Measurements from ENCODE around the gene KCNG1. TPM values are rescaled to one million over a fixed set of nuclear protein-coding genes. Genes with fewer than 3 reads are reported as not detected.

KCNG1 gene
- total RNA-seq, 1 donor from 2014 or later = 2.2 TPM

- H3K4me1 ChIP-seq = no peaks in the 10 kb centered on the region
- H3K27me3 ChIP-seq = no peaks in the 10 kb centered on the region
- H3K36me3 ChIP-seq = no peaks in the 10 kb centered on the region
- Mint-ChIP-seq H3K4me1 (peaks cover 16% of the 10 kb centered on the region), H3K36me3 (no peaks in the 10 kb centered on the region), H3K27ac (no peak overlapping the region), H3K9me3 (no peaks in the 10 kb centered on the region), H3K4me3 (no peak overlapping the region), H3K27me3 (ENCODE audit: insufficient read depth, low read depth) (peaks cover 9% of the 10 kb centered on the region)
- DNase-seq (ENCODE audit: low spot score) = no peak
- no peaks in the 10 kb centered on the region for H4K20me1 ChIP-seq (ENCODE audit: low read depth)
- H3K9ac ChIP-seq = no peak overlapping the region
- no peak overlapping the region for H3K4me2 ChIP-seq
- H3K79me2 ChIP-seq (ENCODE audit: low read depth) = no peaks in the 10 kb centered on the region
- H2AFZ ChIP-seq (replicated peaks) = no peak overlapping the region
- no peaks in the 10 kb centered on the region for H3K9me3 ChIP-seq (ENCODE audit: low read depth)
- no peak overlapping the region for H3K27ac ChIP-seq
- TF ChIP-seq, protein P1, sequence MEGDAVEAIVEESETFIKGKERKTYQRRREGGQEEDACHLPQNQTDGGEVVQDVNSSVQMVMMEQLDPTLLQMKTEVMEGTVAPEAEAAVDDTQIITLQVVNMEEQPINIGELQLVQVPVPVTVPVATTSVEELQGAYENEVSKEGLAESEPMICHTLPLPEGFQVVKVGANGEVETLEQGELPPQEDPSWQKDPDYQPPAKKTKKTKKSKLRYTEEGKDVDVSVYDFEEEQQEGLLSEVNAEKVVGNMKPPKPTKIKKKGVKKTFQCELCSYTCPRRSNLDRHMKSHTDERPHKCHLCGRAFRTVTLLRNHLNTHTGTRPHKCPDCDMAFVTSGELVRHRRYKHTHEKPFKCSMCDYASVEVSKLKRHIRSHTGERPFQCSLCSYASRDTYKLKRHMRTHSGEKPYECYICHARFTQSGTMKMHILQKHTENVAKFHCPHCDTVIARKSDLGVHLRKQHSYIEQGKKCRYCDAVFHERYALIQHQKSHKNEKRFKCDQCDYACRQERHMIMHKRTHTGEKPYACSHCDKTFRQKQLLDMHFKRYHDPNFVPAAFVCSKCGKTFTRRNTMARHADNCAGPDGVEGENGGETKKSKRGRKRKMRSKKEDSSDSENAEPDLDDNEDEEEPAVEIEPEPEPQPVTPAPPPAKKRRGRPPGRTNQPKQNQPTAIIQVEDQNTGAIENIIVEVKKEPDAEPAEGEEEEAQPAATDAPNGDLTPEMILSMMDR (IDR thresholded peaks at IDR 0.05) = no peak
- TF ChIP-seq EZH2 (IDR thresholded peaks at IDR 0.05) = no peak
- no peak for TF ChIP-seq EZH2phosphoT487 (IDR thresholded peaks at IDR 0.05)
- no peaks in the 10 kb centered on the region for H3F3A ChIP-seq (ENCODE audit: low read depth)
- H3K4me3 ChIP-seq = no peak overlapping the region
Measured at GRCh38 chr20:51065615-51066014, 42.7 kb upstream of the KCNG1 start.

- Mint-ChIP-seq H3K4me3 (no peak overlapping the region), H3K9me3 (no peaks in the 10 kb centered on the region), H3K27me3 (ENCODE audit: insufficient read depth, low read depth) (peaks cover 9% of the 10 kb centered on the region), H3K36me3 (no peaks in the 10 kb centered on the region), H3K27ac (no peak overlapping the region), H3K4me1 (peaks cover 29% of the 10 kb centered on the region)
- Histone ChIP-seq H3K27ac (no peak overlapping the region), H2AFZ (replicated peaks) (no peak overlapping the region), H4K20me1 (ENCODE audit: low read depth) (no peaks in the 10 kb centered on the region), H3K4me2 (no peak overlapping the region), H3K27me3 (no peaks in the 10 kb centered on the region), H3K36me3 (no peaks in the 10 kb centered on the region), H3K9me3 (ENCODE audit: low read depth) (no peaks in the 10 kb centered on the region), H3K4me1 (no peaks in the 10 kb centered on the region), H3K4me3 (no peak overlapping the region), H3K79me2 (ENCODE audit: low read depth) (no peaks in the 10 kb centered on the region), H3F3A (ENCODE audit: low read depth) (no peaks in the 10 kb centered on the region), H3K9ac (no peak overlapping the region)
- no peak for DNase-seq (ENCODE audit: low spot score)
- TF ChIP-seq, protein P1 (IDR thresholded peaks at IDR 0.05) = no peak
- TF ChIP-seq EZH2 (IDR thresholded peaks at IDR 0.05) (no peak), EZH2phosphoT487 (IDR thresholded peaks at IDR 0.05) (no peak)
Measured at GRCh38 chr20:51064137-51064536, 41.2 kb upstream of the KCNG1 start.

DNA sequence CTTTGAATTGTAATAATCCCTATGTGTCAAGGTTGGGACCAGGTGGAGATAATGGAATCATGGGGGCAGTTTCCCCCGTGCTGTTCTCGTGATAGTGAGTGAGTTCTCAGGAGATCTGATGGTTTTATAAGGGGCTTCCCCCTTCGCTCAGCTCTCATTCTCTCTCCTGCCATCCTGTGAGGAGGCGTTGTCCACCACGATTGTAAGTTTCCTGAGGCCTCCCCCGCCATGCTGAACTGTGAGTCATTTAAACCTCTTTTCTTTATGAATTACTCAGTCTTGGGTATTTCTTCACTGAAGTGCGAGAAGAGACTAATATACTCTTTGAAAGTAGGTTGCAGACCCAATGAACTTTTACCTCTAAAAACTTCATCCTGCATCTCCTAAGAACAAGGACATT is 39.2 kb upstream of the KCNG1 start:
- no peaks in the 10 kb centered on the region for H3K27me3 ChIP-seq
- no peaks in the 10 kb centered on the region for H3K79me2 ChIP-seq (ENCODE audit: low read depth)
- no peak overlapping the region for H3K27ac Mint-ChIP-seq
- H3K9me3 ChIP-seq (ENCODE audit: low read depth) = no peaks in the 10 kb centered on the region
- H3K4me3 Mint-ChIP-seq = no peak overlapping the region
- no peaks in the 10 kb centered on the region for H3K36me3 ChIP-seq
- peaks cover 31% of the 10 kb centered on the region for H3K4me1 Mint-ChIP-seq
- H3K4me1 ChIP-seq = peaks cover 9% of the 10 kb centered on the region
- DNase-seq (ENCODE audit: low spot score) = no peak
- H3K9me3 Mint-ChIP-seq = no peaks in the 10 kb centered on the region
- no peak overlapping the region for H2AFZ ChIP-seq (replicated peaks)
- no peak overlapping the region for H3K9ac ChIP-seq
- no peak for TF ChIP-seq EZH2 (IDR thresholded peaks at IDR 0.05)
- TF ChIP-seq, protein P1 (IDR thresholded peaks at IDR 0.05) = no peak
- no peak for TF ChIP-seq EZH2phosphoT487 (IDR thresholded peaks at IDR 0.05)
- H3F3A ChIP-seq (ENCODE audit: low read depth) = no peaks in the 10 kb centered on the region
- peaks cover 7% of the 10 kb centered on the region for H3K27me3 Mint-ChIP-seq (ENCODE audit: insufficient read depth, low read depth)
- no peak overlapping the region for H3K27ac ChIP-seq
- H4K20me1 ChIP-seq (ENCODE audit: low read depth) = no peaks in the 10 kb centered on the region
- H3K36me3 Mint-ChIP-seq = no peaks in the 10 kb centered on the region
- no peak overlapping the region for H3K4me3 ChIP-seq
- H3K4me2 ChIP-seq = no peak overlapping the region
